ENCODE data around the gene PTPRN2.
"Not testable (repeated sequence)": the region's sequence is repeated elsewhere in the genome, so short reads cannot be mapped to it uniquely, and the experiment has no call there.

PTPRN2 gene

DNA sequence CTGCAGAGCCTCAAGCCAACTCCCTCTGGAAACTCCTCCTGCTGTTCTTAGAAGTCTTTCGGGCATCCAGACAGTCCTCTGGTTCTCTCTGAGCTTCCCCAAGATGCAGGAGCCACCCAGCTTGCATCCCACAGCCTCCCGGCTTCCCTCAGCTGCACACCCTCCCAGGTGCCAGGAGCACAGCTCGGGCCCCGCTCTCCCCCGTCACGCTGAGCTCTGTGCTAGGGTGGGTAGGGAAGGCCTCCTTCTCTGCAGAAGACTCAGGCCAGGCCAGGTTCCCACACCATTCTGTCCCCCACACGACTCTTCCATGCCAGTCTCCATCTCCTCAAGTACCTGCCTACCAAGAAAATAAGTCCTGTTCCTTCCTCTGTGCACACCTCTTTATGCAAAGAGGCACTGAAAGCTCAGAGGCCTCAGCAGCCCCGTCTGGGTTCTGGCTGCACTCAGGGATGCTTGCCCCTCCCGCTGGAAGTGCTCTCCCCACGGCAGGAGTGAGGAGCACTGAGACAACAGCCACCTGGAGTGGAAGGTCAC is 537.1 kb downstream of the PTPRN2 start:
- DNase-seq (ENCODE audit: low spot score) = no peak

DNA sequence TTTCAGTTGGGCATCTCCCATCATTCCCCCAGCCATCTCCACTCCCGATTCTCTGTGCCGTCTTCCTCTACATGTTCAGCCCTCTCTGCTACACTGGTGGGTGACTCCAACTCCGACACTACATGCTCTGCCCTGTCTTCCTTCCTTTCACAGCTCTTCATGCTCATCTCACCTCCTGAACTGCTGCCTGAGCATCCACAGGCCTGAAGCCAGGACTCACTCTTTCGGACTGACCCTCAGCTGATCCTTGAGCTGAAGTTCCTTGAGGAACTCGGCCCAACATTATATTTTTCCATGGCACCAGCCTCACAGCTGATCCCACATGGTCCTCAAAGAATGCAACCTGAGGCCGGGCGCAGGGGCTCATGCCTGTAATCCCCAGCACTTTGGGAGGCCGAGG is 538.4 kb downstream of the PTPRN2 start:
- DNase-seq (ENCODE audit: low spot score) = no peak

DNA sequence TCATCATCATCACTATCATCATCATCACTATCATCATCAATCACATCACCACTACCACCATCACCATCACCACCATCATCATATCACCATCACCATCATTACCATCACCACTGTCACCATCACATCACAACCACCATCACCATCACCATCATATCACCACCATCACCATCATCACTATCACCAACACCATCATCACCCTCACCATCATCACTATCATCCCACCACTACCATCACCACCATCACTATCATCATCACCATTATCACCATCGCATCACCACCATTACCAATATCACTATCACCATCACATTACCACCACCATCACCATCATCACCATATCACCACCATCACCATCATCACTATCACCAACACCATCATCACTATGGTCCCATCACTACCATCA is 539.1 kb downstream of the PTPRN2 start:
- no peak for DNase-seq (ENCODE audit: low spot score)

DNA sequence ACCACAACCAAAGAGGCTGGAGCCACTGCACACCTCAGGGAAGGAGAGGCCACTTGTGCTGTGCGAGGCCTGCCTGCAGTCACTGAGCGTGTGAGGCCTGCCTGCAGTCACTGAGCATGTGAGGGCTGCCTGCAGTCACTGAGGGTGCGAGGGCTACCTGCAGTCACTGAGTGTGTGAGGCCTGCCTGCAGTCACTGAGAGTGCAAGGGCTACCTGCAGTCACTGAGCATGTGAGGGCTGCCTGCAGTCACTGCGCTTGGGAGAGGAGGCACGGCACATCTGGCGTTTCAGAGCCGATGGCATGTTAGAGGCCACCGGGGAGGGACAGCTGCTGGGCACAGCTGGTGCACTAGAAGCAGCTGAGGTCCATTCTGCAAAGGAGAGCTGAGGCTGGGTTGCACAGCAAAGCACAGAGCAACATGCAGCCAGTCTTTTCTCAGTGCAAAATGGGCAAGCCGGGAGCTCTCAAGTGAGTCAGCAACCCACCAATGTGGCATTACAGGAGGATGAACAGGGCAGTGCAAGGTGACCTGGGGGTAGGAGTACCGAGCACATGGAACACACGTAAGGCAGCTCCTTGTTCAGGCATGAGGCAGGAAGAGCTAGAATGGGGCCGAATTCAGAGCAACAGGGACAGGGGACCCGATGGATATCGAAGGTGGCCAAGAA is 540.1 kb downstream of the PTPRN2 start:
- DNase-seq (ENCODE audit: low spot score) = no peak

DNA sequence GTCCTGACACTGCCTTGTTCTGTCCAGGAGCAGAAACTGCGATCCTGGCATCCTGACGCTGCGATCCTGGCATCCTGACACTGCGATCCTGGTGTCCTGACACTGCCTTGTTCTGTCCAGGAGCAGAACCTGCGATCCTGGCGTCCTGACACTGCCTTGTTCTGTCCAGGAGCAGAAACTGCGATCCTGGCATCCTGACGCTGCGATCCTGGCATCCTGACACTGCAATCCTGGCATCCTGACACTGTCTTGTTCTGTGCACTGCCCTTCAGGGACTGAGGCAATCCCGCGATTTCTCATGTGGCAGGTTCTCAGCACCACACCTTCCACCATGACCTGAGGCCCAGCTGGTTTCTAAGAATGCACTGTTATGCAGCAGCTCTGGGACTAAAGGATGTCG is 541.4 kb downstream of the PTPRN2 start:
- DNase-seq (ENCODE audit: low spot score) = not testable (repeated sequence)

DNA sequence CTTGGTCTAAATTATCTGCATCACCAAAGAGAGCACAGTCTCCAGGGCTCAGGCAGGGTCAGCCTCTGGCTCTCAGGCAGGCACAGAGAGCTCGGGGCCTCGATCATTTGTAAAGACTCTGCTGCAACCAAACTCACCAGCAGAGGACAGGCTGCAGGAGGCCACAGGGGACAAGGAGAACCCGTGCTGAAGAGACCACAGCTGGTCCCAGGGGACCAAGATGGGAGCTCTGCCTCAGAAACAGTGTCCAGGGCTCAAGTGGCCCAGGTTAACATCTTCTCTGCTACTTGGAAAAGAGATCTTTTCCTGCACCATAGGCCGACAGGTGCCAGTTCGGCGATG is 543.2 kb downstream of the PTPRN2 start:
- no peak for DNase-seq (ENCODE audit: low spot score)

DNA sequence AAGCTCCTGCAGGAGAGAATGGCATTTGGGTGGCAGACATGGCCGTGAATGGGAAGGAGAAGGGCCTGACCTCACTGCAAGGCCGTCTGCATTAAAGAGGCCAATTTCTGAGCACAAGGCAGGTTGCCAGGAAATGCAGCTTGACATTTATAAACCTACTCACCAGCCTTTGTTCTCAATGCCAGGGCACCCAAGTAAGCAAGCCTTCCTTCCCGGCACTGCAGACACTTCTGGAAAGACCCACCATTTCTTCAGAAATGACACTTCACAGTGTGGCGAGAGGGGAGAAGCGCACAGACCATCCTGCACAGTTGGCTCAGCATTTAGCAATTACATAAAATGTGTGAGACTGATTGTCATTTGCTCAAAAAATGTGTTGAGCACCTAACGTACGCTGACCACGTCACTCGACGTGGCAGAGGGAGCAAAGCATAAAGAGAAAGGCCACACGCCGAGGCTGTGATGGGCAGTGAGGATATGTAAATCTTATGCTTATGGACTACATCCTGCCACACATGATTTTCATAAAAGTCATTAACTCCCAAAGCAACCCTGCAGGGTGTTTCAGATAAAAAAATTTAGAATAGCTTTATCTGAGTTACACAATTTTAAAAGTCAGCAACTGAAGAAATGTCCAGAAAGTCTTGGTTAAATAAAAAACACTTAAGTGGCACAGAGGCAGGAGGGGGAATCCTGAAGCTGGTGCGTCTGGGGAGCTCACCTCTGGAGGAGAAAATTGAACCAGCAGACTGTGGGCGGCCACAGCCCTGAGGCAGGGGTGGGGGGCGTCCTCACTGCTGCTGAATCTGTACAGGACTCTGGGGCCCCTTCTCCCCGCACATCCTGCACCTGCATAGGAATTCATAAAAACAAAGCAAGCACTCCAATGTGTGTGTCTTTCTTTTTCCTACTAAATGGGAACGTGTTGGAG is 543.8 kb downstream of the PTPRN2 start:
- no peak for DNase-seq (ENCODE audit: low spot score)

DNA sequence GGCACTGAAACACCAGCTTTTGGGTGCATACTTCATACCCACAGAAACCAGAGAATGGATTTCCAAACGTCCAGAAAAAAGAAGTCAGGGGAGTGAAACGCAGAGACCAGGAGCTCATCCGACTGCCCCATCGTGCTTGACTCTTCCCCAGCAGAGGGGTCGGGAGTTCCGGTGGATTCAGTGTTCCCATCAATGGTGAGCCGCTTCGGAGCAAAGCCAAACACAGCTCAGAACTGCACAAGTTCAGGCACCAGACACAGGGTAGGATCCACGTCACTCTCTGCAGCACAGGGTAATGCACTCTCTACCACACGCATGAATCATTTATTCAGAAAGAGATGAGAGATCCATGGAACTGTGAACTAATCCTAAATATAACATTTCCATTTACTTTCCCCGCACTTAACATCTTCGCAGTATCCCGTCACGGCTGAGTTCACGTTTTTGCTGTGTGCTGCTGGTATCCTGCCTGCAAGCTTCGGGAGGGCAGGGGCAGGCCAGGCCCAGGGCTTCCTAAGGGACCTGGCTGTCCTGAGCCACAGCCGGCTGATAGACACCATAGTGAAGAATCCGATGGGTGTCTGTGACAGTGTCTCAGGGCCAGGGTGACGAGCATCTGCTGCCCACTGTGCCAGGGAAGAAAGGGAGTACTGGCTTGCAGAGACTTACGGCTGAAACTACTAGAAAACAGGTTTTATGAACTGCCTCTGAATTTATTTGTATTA is 545.3 kb downstream of the PTPRN2 start:
- no peak for DNase-seq (ENCODE audit: low spot score)

DNA sequence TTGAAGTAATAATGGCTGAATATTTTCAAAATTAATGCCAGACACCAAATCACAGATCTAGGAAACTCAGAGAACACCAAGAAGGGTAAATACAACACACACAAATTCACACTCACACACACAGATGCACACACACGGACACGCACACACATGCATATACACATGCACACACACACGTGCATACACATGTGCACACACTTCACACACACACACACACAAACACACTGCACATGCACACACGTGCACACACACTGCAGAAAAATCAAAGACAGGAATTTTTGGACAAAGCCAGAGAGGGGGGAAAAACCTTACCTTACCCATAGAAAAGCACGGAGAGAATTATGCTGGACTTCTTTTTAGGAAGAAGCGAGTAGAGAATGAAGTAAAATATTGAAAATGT is 547.4 kb downstream of the PTPRN2 start:
- DNase-seq (ENCODE audit: low spot score) = no peak

DNA sequence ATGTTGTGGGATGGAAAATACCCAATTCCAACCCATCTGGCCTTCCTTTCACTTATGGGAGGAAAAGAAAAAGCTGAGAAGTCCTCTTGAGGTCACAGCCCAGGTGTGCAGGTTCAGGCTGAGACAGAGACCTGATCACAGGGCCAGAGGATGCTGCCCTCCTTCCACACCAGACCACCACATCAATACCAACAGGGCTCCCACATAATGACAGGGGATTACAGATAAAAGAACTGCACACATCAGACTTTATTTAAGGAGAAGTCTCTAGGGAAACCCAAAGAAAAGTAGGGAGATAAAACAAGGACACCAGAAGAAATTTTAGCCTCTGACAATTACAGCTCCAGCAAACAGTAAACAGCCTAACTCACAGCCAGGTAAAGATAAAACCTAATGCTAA is 548.4 kb downstream of the PTPRN2 start:
- no peak for DNase-seq (ENCODE audit: low spot score)

DNA sequence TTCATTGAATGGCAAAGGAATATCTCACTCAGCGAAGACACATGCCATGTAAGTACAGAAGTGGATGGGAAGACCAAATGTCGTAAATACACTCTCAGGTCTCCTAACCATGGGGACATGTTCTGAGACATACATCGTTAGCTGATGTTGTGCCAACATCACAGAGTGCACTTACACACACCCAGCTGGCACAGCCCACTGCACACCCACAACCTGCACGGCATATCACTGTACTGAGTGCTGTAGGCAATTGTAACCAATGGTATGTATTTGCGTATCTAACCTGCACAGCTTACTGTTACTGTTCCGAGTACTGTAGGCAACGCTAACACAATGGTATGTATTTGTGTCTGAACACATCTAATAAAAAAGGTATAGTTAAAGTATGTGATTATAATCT is 550.4 kb downstream of the PTPRN2 start:
- no peak for DNase-seq (ENCODE audit: low spot score)

DNA sequence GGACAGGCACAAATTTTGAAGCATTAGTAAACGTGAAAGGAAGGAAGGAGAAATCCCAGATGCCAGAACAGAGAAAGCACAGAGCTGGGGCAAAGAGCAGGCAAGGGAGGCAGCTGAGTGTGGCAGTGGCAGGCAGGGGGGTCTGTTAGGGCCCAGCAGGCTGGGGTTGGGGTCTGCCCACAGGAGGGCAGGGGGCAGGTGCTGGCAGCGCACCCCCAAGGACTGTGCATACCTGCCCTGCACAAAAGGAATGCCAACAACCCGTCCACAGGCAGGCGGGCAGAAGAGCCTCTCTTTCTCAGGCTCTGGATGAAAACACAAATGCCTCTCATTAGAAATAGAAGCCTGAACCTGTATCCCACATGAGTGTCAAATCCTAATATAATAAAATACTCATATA is 552.3 kb downstream of the PTPRN2 start:
- DNase-seq (ENCODE audit: low spot score) = no peak

DNA sequence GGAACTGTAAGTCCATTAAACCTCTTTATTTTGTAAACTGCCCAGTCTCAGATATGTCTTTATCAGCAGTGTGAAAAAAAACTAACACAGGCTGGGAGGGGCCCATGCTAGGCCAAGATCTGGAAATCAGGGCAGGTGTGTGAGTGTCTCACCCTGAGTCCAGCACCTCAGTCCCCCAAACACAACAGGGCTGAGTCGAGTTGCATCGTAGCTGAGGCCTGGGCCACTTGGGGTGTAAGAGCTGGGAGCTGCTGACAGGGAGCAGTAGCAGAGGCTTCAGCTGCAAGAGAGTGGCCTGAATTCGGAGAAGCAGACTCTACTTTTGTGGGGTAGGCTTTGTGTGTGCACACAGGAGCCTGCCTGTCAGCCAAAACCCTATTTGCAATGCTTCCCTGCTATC is 553.1 kb downstream of the PTPRN2 start:
- no peak for DNase-seq (ENCODE audit: low spot score)

DNA sequence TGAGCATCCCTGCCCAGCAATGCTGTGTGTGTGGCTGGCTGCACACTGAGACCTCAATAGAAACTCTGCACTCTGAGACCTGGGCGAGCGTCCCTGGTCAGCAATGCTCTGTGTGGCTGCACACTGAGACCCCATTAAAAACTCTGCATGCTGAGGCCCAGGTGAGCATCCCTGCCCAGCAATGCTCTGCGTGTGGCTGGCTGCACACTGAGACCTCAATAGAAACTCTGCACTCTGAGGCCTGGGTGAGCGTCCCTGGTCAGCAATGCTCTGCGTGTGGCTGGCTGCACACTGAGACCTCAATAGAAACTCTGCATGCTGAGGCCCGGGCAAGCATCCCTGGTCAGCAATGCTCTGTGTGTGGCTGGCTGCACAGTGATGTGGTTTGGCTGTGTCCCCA is 553.7 kb downstream of the PTPRN2 start:
- not testable (repeated sequence) for DNase-seq (ENCODE audit: low spot score)

DNA sequence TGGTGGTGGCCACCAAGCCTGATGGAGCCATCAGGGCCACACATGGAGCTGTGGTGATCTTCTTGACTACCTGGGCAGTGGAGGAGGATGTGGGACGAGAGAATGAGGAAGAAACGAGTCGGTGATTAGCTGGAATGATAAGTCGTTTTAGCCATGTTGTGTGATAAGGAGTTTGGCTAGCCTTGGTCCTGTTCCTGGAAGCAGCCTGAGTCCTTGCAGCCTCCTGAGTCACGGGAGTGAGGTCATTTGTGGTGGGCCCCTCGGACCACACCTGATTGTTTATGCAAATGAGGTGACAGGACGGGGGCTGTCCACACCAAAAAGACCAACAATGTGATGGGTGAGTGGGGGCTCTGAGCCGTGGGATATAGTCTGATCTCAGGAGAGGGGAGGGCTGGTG is 554.4 kb downstream of the PTPRN2 start:
- no peak for DNase-seq (ENCODE audit: low spot score)

DNA sequence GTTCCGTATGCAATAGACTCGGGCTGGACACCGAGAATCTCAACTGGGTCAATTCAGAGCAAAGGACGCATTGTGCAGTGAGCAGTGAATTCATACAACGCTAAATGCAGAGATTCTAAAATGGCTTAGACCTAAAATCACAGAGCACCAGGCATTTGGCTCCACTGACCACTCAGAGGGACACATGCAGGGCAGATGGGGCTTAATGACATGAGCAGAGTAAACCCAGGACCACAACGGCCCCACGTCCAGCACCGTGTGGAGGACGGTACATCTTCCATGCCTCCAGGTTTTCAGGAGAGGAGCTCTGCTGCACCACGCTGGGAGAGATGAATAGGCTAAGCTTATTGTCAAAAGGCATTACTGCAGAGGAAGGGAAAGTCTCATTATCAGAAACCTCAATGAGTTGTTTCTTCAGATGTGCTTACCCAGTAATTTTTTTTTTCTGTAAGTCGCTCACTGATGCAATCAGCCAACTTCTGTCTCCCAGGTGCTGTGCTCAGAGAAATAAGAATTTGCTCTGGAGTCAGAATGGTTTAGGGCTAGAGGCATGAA is 555.0 kb downstream of the PTPRN2 start:
- no peak for DNase-seq (ENCODE audit: low spot score)

DNA sequence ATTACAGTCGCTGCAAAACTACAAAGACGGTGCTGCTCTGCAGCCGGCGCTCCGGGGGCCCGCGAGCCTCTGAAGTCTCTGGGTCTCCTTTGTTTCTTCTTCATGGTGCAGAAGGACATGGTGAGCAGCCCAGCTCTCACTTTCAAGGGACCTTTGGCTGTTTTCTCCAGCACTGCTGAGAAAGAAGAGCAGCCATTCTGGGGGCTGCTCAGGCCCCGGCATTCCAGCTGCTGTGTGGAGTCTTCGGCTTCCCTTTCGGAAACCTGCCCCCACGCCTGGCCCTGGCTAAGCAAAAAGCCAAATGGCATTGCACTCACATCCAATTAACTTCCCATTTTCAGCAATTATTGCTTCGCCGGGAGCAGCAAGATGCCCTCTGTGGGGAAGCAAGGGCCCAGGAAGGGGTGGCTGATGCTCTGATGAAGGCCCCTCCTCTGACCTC is 555.7 kb downstream of the PTPRN2 start:
- no peak for DNase-seq (ENCODE audit: low spot score)

DNA sequence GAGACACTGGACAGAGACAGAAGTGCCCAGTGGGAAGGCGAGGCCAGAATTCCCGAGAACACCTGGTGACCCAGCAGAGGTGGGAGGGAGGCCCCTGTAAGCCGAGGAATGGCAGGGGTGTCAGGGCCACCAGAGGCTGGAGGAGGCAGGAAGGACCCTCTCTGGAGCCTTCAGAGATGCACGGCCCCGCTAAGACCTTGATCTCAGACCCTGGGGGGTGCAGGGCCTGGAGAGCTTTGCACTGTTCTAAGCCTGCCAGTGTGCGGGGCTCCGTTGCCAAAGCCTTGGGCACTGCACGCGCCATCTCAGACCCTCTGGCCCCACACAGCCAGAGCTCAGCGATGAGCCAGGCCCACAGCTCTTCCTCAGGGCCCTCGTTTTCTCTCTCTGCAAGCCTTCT is 557.1 kb downstream of the PTPRN2 start:
- no peak for DNase-seq (ENCODE audit: low spot score)

DNA sequence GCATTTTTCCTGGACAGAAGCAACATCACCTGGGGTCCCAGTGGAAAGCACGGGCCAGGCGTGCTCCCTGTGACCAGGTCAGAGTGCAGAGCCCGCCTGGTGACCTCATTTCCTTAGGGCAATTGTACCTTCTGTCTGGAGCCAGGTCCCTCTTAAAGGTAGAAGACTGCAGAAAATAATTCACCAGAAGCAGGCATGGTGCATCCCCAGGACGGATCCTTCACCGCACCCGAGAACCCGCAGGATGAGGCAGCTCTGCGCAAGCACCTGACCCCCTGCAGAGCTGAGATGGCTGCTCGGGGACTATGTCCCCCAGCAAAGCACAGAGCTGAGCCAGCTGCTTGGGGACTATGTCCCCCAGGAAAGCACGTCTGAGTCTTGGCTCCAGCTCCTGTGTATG is 557.6 kb downstream of the PTPRN2 start:
- no peak for DNase-seq (ENCODE audit: low spot score)

DNA sequence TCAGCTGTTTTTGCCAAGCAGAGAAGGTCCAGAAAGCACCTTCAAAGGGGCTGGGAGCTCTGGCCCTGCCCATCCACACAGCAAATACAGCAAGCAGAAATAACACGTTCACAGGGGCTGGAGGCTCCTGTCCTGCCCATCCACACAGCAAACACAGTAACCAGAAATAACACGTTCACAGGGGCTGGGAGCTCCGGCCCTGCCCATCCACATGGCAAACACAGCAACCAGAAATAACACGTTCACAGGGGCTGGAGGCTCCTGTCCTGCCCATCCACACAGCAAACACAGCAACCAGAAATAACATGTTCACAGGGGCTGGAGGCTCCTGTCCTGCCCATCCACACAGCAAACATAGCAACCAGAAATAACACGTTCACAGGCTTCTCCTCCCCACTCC is 558.1 kb downstream of the PTPRN2 start:
- no peak for DNase-seq (ENCODE audit: low spot score)

DNA sequence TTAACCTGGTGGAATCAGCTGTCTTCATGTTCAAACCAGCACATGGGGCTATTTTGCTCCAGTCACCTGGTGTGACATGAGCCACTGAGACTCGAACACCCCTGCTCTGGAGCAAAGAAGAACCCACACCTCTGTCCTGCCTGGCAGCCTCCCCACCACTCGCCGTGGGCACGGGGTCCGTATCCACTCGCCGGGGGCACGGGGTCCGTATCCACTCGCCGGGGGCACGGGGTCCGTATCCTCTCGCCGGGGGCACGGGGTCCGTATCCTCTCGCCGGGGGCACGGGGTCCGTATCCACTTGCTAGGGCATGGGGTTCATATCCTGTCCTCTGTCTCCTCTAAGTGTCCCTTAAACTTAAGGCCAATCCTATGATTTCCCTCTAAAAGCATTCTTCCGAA is 558.7 kb downstream of the PTPRN2 start:
- no peak for DNase-seq (ENCODE audit: low spot score)

DNA sequence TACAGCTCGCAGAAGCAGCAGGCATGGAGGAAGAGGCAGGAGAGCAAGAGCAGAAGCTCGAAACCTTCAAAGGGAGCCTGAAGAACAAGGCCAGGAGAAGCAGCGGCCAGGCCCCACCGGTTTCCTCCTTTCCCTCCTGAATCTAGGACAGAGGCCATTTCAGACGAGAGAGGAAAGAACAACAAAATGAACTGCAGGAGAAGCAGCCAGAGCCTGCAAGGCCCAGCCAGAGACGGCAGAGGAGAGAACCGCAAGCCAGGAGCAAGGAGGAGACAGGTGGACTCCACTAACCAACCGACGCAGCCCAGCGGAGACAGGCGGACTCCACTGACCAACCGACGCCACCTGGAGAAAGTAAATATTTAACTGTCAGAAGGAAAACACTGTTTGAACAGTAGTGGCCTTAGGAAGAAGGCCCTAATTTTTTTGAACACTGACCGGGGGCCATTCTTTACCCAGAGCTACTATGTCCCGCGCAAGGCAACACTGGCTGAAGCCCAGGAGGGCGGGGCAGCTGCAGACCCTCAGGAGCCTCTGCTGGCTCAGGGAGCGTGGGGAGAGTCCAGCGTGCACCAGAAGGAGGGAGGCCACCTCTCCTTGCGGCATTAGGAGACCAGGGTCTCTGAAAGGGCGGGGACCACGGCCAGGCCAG is 559.2 kb downstream of the PTPRN2 start:
- DNase-seq (ENCODE audit: low spot score) = no peak

All from SW480 (cell line).